DMS153 treated with DMSO at 0.1 percent for 48 hours (cell line): ENCODE measurements around the gene DISC1.

Experiments
- DNase-seq: peaks from one replicate; lab custom pipeline; 2025; ENCODE audit not compliant: unreplicated experiment; lab: John Stamatoyannopoulos, UW

DISC1 gene

DNA sequence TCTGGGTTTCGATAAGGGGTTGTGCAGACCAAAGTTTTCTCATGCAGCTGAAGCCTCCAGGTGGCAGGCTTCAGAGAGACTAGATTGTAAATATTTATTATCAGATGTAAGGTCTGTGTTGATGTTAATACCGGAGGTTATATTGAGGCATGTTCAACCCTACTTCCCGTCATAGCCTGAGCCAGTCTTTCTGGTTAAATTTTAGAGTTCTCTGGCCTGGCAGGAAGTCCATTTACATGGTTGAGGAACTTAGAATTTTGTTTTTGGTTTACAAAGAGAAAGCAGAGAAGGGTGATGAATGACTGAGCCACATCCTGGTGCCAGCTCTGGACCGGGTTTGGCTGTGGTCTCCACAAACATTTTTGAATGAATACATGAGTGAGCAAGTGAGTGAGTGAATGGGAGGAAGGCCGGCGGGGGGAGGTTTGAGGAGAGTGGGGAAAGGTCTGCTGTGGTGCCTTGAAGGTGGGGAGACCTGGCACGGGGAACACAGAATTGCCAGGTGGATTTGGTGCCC lies 218.5 kb downstream of the DISC1 start:
- DNase-seq = no peak

DNA sequence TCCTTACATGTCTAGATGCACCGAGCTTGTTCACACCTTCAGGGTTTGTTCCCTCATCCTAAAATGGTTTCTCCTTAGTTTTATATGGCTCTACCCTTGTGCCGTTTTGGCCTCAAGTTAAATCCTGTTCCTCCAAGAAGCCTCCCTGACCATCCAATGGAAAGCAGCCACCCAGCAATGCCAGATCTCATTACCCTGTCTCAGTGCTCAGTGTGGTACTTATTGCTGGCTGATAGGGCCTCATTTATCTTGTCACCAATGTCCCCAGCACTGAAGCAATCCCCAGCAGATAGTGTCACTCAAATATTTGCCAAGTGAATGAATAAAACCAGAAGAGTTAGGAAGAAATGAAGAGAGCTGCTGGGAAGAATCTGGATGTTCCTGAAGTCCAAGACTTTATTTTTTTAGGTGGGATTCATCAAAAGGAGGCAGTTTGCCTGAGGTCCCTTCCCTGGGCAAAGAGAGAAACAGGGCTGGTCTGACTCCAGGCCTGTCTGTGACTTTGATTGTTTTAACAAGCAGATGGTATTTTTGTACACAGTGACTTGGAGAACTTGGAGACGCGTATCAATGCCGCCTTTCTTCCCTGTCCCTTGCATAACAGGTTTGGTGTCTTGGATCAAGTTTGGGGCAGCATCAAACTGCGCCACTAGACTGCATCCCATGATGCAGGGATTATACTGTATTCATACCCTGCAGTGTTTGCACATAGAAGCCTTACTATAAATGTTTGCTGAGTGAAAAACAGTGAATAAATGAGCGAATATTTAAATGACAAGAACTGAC lies 221.2 kb downstream of the DISC1 start:
- DNase-seq = no peak

DNA sequence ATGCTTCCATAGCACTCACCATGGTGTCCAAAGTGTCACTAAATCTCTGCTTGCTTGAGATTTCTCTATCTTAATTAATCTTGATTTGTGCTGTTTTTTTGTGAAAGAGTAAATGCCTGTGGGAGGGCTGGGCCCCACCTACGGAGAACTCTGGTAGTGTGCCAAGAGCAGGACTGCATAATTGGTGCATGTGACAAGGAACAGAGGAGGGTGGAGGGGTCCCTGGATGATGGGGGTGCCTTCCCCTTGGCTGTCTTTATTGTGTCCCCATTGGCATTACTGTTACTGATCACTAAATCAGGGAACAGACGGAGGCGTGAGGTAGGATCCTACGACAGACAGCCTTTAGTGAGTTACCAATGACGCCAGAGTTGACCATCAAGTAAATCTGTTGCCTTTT lies 223.4 kb downstream of the DISC1 start:
- DNase-seq = no peak

DNA sequence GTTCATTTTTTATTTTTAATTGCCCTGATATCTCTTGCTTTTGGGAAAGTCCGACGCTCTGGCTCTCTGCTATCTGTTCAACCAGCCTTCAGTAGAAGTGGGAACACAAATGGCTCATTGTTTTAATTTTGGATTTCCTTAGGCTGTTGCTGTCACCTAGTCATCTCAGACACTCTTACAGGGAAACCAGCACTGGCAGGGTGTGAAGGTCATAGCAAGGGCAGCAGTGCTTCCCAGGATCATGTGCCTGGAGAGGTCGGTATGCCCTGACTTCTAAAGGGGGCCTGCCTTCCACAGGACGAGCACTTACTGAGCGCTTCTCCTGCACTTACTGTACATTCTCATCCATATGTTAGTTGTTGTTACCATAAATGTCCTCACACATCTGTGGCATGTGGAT lies 224.2 kb downstream of the DISC1 start:
- DNase-seq = no peak

DNA sequence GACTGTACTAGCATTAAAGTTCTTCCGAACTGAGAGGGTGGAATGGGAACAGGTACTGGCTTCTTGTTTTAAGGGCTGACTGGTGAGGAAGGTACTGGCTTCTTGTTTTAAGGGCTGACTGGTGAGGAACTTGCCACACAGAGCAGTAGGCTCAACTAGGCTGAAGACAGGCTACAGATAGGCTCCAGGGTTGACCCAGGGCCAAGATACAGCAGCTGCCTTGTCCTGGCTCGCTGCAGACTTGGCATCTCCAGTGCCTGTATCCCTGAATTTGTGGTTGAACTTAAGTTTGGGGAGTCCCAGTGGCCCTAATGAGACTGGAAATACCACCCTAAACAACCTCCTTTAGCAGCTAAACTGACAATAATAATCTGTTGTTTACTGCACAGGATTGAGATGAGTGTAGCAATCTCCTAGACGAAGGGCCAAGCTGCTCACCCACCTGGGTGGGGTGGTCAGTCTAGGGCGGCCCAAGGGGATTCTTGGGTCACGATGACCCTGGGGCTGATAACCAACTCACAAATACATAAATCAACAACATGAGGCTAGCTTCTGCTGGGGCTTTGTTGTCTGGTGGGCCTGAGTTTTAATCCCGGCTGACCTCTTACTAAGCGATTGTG lies 227.1 kb downstream of the DISC1 start:
- DNase-seq = no peak

DNA sequence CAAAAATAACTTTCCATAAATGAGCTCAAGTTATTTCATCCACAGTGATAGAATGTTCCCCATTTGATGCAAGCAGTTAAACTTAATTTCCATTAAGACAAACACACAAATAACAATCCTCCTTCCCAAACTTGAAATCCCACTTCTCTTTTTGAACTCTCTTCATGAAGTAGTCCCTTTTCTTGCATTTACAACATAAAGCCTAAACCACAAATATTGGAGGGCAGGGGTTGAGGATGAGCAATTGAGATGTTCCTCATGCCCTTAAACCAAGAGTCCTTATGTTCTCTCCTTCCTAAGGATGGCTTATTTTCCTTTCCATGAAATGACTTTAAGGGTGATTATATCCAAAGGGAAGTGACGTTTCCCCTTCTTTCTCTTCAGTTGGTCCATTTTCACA lies 228.8 kb downstream of the DISC1 start:
- DNase-seq = no peak

DNA sequence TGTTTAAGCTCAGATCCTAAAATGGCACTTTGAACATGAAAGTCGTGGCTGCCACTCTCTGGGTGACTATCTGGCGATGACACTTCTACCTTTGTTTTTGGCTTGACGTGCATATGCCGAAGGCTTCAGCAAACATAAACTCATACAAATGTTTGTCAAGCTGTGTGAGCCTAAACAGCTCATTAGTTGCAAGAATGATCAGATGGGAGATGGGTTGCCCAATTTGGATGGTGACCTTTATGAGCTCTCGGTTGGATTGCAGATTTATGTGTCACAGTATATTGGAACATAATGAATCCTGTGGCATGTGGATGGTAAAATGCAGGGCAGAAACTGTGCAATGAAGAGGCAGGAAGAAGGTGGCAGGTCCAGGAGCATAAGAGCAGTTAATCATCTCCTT lies 229.3 kb downstream of the DISC1 start:
- DNase-seq = no peak

DNA sequence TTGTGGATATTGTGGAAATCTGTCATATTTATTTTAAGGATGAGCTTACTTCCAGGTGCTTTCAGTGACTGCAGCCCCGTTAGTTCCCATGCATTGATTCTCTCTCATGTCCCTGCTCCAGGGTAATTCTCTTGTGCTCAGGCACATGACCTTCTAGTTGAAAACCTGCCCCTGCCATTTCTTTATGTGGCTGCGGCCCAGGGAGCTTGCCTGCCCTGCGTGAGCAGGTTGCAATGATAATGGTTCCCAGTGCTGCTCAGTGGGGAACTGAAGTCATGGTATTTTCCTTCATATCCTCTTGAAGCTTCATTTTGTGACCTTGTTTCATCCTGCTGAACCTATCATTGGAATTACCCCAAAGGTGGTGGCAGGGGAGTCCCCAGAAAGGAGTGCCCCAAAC lies 229.8 kb downstream of the DISC1 start:
- DNase-seq = no peak

DNA sequence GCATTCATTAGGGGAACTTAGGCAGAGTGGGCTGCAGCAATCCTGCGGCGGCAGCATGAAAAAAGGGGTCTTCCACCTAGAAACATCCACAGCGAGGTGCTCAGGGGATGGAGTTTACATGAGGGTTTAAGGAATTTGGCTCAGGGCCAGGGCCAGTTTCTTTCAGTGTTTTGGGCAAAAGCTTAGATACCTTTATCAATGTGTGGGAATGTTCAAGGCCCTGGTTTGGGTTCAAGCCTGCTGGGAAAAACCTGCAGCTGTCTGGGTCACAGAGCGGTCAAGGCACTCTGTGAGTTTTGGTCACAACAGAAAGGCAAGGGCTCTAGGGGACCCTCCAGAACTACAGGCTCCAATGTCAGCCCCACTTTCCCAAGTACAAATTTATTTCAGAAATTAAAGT lies 230.3 kb downstream of the DISC1 start:
- DNase-seq = no peak

DNA sequence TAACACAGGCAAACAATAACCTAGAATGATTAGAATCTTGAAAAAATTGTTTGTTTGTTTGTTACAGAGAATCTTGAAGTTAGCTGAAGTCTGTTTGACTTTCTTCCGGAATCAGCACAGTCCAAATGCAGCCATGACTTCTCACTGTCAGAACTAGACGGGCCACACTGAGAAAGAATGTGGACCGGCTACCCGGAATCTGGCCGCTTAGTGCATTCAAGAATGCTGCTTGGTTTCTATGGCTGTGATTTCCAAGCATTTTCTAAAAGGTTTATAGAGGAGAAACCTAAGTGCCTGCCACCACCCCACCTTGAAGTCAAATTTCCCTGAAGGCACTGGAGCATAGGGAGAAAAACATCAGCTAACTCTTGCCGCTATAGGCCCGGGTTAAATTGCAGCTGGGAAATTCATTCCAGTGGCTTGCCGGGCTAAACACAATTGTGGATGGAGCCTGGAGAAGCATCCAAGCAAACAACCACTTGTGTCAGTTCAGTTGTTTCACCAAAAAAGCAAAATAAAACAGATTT lies 231.1 kb downstream of the DISC1 start:
- no peak for DNase-seq

DNA sequence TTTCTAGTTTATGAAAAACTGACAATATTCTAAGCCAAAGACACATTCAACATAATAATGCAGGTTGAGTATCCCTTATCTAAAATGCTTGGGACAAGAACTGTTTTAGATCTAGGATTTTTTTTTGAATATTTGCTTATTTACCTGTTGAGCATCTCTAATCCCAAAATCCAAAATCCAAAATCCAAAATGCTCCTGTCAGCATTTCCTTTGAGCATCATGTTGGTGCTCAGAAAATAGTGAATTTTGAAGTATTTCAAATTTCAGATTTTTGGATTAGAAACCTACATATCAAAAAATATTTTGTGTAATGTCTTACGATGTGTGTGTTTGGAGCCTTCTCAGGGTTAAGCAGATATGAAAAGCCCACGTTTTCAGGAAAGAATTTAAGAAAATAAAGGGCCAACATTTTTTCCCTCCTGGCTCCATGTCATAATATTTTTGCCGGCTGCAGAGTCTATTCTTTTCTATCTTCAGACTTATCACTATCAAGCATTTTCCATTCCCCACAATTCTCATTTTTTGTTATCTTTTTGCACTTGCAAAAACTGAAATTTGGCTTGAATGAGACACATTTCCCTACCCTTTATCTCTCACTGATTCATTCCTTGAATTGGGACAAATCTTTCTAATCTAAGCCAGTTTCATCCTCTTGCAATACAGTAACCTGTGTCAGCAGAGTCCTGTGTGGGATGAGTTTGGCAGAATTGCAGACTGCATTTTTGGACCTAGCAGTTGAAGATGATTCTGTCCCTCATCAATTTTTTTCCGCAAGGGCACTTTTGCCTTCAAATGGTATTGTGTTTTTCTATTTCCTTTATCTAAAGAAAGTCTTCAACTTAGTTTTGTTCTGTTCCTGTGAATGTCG lies 233.9 kb downstream of the DISC1 start:
- DNase-seq = no peak

DNA sequence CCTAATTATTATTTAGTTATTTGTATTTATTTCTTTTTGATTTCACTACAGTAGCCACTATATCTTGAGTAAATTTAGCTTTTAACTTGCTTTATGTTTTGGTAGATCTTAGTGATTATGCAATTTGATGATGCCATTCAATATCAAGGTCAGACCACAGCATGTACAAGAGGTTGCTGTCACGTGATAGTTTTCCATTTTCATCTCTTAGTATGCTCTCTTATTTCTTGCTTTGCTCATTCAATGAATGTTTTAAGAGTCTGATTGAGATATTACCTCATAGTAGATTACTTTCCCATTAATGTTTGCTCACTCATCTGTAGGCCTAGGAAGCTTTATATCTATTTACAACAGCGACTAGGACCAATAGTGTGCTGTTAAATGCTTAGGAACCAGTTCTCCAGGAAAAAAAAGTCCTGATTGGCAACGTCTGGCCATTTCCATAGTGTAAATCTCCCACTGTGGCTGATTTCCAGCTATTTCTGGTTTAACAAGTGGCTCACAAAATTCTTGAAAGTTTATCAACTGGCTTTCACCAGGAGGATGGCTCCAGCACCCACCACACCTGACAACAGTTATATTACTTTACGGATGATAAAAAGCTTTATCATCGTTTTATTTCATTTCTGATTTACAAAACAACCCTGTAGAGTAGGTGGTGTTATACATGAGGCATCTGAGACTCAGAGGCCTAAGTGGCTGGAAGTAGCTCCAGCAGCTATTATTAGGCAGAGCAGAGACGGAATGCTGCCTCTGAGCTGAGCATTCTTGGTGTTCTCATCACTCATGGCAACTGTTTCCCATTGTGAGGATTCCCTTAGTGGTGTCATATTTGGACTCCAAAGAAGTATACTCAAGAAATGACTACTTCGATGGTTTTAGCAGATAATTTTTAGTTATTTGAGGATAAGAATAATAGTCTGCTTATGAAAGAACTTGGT lies 235.2 kb downstream of the DISC1 start:
- DNase-seq = no peak

DNA sequence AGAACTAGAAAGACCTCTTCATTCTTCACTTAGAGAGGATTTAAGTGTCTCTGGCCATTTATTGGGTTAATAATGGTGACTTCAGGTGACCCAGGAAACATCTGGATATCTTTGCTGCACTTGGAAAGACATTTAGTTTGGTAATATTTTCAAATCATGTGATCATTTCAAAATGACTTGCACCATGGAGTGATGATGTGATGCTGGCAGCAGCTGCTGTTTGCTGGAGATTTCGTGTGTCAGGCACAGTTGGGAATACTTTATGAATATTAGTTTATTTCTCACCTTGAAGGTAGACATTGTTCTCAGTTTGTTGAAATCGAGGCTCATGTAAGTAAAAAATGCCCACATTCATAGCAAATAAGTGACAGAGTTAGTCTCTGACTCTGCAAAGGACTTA lies 236.0 kb downstream of the DISC1 start:
- no peak for DNase-seq

DNA sequence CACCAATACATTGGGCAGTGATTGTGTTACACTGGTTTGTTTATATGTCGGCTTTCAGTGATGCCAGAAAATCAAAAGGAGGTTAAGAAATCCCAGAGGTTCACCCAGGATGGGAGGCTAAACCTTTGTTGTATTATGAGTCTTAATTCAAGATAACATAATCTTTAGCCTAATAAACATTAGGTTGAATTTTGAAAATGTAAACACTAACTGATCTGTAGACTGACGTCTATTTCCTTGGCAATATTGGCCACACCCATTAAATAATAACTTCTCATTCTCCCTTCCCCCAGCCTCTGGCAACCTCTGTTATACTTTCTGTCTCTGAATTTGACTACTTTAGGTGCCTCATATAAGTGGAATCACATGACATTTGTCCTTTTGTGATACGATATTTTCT lies 238.7 kb downstream of the DISC1 start:
- DNase-seq = no peak

DNA sequence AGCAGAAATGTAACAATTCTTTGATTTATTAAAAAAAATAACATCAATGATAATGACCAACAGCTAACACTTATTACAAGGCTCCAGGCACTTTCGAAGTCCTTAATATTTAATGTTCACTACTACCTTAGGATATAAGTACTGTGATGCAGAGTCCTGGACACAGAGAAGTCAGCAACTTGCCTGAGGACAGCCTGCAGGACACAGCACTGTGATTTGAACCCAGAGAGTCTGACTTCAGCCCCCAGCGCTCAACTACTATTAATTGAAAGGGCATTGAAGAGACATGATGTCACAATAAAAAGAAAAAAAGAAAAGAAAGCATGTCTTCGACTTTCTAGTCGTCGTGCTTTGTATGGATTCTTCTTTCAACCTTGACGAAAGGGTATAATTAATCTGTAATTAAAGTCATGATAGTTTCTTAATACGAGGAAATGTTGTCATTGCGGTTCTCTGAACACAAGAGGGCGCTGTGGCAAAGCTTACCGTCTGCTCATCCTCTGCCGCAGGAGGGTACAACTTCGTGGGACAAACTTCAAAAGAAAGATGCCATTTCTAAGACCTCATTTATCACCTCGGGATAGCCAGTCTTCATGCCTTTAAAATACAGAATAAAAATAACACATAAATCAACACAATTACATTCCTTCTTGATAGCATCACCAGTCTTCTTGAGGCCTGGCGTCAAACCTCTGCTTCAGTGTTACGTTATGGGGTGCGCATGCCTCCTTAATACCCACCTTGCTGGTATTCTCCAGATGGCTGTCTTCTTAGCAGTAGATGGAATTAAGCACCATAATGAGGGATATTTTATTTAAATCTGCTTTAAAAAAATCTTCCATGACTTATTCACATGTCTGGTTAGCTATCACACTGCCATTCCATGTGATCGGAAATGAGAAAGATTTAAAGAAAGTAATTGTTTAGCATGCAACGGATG lies 240.1 kb downstream of the DISC1 start:
- peak; percentile 73 for DNase-seq

DNA sequence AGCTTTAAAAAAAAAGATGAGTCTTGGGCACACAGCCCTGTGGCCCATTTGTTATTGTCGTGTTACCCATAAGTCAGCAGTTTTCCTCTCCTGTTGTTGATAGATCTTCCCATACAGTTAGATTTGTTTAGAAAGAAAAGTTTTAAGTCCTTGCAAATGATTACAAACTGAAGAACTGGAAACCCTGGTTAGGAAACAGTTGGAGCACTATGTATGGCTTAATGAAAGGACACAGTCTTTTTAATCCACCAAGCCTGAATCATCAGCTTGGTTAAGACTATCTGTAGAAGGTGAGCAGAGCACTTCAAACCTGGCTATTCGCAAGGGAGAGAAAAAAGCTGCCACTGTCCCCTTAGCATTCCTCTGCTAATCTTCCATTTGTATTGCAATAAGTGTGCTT lies 241.0 kb downstream of the DISC1 start:
- no peak for DNase-seq

DNA sequence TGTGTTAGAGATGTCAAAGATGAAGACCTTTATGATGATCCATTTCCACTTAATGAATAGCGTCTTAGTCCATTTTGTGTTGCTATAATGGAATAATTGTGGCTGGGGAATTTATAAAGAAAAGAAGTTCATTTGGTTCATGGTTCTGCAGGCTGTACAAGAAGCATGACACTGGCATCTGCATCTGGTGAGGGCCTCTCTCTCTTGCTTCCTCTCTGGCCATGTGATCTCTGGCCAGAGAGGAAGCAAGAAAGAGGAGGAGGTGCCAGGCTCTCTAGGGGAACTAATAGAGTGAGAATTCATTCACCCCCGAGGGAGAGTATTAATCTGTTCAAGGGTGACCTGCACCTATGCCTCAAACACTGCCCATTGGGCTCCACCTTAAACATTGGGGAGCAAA lies 242.8 kb downstream of the DISC1 start:
- DNase-seq = no peak

DNA sequence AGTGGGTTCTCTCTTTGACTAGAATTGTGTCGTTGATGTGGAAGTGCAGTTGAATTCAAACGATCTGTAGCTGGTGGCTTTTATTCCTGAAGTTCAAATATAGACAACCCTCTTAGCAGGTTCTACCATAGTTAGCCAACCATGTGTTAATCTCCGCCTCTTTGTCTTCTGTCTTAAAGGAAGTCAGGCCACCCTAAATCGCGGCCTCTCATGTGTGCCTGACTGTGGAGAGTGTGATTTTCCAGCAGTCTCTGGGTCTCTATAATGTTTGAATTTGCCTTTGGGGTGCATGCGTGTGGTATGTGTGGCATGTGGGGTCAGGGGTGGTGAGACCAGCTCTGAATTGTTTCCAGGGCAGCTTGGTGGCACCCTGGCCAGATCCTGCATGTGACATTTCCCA lies 244.9 kb downstream of the DISC1 start:
- no peak for DNase-seq

DNA sequence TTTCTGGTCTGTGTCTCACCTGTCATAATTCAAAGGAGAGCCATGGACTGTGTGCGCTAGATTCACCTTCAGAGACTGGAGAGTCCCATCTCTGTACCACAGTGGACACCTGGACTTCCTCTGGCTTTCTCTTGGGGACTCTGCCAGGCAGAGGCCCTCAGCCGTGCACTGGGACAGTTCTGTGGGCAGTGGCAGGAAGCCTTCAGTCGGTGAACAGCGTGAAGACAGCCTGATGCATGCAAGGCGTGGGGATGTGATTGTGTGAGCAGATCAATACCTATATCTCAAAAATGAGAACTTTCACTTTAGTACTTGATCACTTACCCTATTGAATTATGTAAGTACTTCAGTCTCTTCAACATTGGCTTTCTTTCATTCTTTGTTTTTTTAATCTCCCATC lies 245.3 kb downstream of the DISC1 start:
- DNase-seq = no peak
